ENCODE results near the gene CACHD1. TPM values are rescaled to one million over a fixed set of nuclear protein-coding genes. Genes with fewer than 3 reads are reported as not detected.

Gene CACHD1
- total and polyA plus RNA-seq, 8 donors: 2.9 to 7.1 (median 5.2) TPM

GRCh38 chr1:64540265-64540791 lies 70.4 kb downstream of the CACHD1 start:
- DNase-seq (no peak), FAIRE-seq (no peak), ATAC-seq (no peak)
- Histone ChIP-seq H3K4me3 (peak overlapping the region in 1 of 4 donors; percentile 5), H3K36me3 (no peaks in the 10 kb centered on the region), H3K9me3 (no peaks in the 10 kb centered on the region), H3K27me3 (no peaks in the 10 kb centered on the region), H3K27ac (peak overlapping the region in 3 of 4 donors; percentile 14 to 46 (median 28)), H3K4me1 (peaks cover 26 to 40% (median 30%) of the 10 kb centered on the region in 3 donors)
- TF ChIP-seq CTCF (IDR thresholded peaks at IDR 0.05): no peak
- intact Hi-C loops (cut with DNase I): no loop called here
- 62 to 64% methylated on average over 6 of the region's 6 CpGs for WGBS, 2 donors

GRCh38 chr1:64542118-64542517 lies 72.2 kb downstream of the CACHD1 start:
- no peak overlapping the region for H3K4me3 ChIP-seq
- 33 to 43% methylated on average over 4 of the region's 4 CpGs for WGBS, 2 donors
- no peaks in the 10 kb centered on the region for H3K9me3 ChIP-seq
- FAIRE-seq (no peak), ATAC-seq (no peak), DNase-seq (no peak)
- no peaks in the 10 kb centered on the region for H3K27me3 ChIP-seq
- peaks cover 15 to 26% (median 25%) of the 10 kb centered on the region in 3 donors for H3K4me1 ChIP-seq
- no peaks in the 10 kb centered on the region for H3K36me3 ChIP-seq
- no peak for TF ChIP-seq CTCF (IDR thresholded peaks at IDR 0.05)
- no peak overlapping the region for H3K27ac ChIP-seq
- intact Hi-C loops (cut with DNase I): no loop called here

GRCh38 chr1:64543831-64544230 lies 73.9 kb downstream of the CACHD1 start:
- Histone ChIP-seq H3K9me3 (no peaks in the 10 kb centered on the region), H3K27me3 (no peaks in the 10 kb centered on the region), H3K27ac (no peak overlapping the region), H3K4me3 (no peak overlapping the region), H3K36me3 (no peaks in the 10 kb centered on the region), H3K4me1 (peaks cover 6 to 19% (median 9%) of the 10 kb centered on the region in 3 donors)
- DNase-seq (no peak), FAIRE-seq (no peak), ATAC-seq (no peak)
- no peak for TF ChIP-seq CTCF (IDR thresholded peaks at IDR 0.05)
- WGBS, 2 donors: 84 to 96% methylated on average over 4 of the region's 4 CpGs
- intact Hi-C loops (cut with DNase I): no loop called here

GRCh38 chr1:64545118-64545843 lies 75.4 kb downstream of the CACHD1 start:
- no peaks in the 10 kb centered on the region for H3K36me3 ChIP-seq
- H3K27ac ChIP-seq: no peak overlapping the region
- FAIRE-seq (no peak), ATAC-seq (no peak), DNase-seq (no peak)
- intact Hi-C loops (cut with DNase I): no loop called here
- H3K4me3 ChIP-seq: no peak overlapping the region
- H3K4me1 ChIP-seq: peaks cover 0 to 10% (median 5%) of the 10 kb centered on the region in 3 donors
- 81 to 86% methylated on average over 6 of the region's 6 CpGs for WGBS, 2 donors
- no peaks in the 10 kb centered on the region for H3K27me3 ChIP-seq
- H3K9me3 ChIP-seq: no peaks in the 10 kb centered on the region
- no peak for TF ChIP-seq CTCF (IDR thresholded peaks at IDR 0.05)

GRCh38 chr1:64546013-64546412 lies 76.1 kb downstream of the CACHD1 start:
- TF ChIP-seq CTCF (IDR thresholded peaks at IDR 0.05): no peak
- no peaks in the 10 kb centered on the region for H3K27me3 ChIP-seq
- no peaks in the 10 kb centered on the region for H3K36me3 ChIP-seq
- 45 to 56% methylated on average over 2 of the region's 2 CpGs for WGBS, 2 donors
- no peak overlapping the region for H3K27ac ChIP-seq
- H3K4me1 ChIP-seq: peaks cover 0 to 10% (median 5%) of the 10 kb centered on the region in 3 donors
- ATAC-seq (no peak), FAIRE-seq (no peak), DNase-seq (no peak)
- H3K9me3 ChIP-seq: no peaks in the 10 kb centered on the region
- intact Hi-C loops (cut with DNase I): no loop called here
- H3K4me3 ChIP-seq: no peak overlapping the region
